IPS-NIHi11 (cell line): ENCODE results near the gene TYW5.

Source experiments
- DNase-seq: peaks from one replicate; pipeline ENCODE4 v3.0.0; 2012; ENCODE audit warnings: mixed read lengths, low spot score

Gene TYW5

DNA sequence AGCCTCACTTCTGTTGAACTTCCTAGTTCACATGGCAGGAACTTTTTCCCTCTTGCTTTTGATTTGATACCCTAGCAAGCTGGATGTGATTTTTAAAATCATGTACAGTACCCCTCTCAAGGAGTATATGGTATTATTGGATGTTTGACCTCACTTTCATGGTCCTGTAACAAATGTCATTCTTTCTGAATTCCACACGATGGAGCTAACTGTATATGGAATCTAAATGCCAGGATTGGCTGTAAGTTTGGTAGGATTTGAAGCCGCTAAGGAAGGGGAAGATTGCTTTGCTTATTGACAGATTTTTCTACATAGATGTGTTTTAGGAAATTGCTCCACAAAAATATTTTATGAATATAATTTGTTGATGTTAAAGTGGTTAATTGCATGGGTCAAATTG is 18.4 kb upstream of the TYW5 start:
- peak; percentile 33 for DNase-seq

- no peak for DNase-seq
These were observed 16.9 kb upstream of the TYW5 start for GRCh38 chr2:199972088-199972626.

DNA sequence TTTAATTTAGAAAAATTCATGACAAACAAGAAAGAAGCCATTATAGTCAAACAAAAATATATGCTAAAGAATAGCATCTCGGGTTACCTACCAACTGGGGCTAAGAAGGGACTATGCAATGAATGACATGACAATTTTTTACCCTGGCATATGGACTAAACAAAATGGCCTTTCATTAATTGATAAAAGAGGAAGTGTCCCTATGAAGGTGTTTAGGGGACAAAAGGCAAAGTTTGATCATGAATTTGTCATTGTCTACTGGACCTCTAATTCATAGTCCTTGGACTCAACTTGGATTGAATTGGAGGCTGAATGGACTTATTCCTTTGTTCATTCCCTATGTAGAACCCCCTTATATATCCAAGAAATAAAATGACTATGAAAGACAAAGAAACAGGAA is 12.8 kb upstream of the TYW5 start:
- no peak for DNase-seq

- no peak for DNase-seq
These were observed 11.7 kb upstream of the TYW5 start for GRCh38 chr2:199966976-199967375.

- DNase-seq, result no peak
These were observed 11.1 kb upstream of the TYW5 start for GRCh38 chr2:199966405-199966804.

GRCh38 chr2:199962203-199962602 is 6.9 kb upstream of the TYW5 start:
- no peak for DNase-seq

GRCh38 chr2:199958014-199958413 is 2.7 kb upstream of the TYW5 start:
- DNase-seq, result no peak

DNA sequence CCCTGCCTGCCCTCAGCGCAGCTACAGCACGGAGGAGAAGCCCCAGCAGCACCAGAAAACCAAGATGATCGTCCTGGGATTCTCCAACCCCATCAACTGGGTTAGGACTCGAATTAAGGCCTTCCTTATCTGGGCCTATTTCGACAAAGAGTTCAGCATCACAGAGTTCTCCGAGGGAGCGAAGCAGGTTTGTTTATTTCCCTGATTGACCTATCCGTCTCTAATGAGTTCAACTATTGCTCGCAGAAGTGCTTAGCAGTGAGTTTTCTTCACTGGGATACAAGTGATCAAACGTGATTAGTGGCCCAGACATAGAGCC is 730 bp upstream of the TYW5 start:
- DNase-seq, result no peak

DNA sequence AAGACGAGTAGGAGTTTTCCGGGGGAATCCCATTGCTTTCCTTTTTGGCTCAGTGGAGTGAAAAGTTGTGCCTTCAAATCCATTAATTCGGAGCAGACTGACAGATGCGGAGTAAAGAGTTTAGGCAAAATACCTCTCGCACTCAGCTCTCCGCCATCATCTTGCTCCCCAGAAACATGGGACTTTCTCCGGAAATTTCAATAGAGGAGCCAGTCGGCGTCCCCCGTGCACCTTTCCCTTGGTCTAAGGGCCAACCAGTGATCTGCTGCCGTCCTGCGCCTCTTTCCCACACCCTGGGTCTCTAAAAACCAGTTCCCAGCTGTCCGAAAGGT is 318 bp downstream of the TYW5 start:
- no peak for DNase-seq

- DNase-seq, result no peak
These were observed 4.3 kb downstream of the TYW5 start for GRCh38 chr2:199951023-199951422.

DNA sequence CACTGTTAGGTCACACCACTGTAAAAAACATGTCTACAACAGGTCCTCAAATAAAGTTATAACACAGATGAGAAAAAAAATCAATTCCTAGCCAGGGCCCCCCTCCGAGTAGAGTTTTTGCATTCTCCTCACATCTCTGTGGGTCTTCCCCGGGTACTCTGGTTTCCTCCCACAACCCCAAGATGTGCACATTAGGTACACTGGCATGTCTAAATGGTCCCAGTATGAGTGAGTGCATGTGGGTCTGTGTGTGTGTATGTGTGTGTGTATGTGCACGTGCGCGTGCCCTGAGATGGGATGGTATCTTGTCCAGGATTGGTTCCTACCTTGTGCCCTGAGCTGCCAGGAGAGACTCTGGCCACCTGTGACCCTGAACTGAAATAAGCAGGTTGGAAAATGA is 4.9 kb downstream of the TYW5 start:
- no peak for DNase-seq

GRCh38 chr2:199946836-199947235 is 8.5 kb downstream of the TYW5 start:
- no peak for DNase-seq

GRCh38 chr2:199946196-199946595 is 9.1 kb downstream of the TYW5 start:
- DNase-seq, result no peak

DNA sequence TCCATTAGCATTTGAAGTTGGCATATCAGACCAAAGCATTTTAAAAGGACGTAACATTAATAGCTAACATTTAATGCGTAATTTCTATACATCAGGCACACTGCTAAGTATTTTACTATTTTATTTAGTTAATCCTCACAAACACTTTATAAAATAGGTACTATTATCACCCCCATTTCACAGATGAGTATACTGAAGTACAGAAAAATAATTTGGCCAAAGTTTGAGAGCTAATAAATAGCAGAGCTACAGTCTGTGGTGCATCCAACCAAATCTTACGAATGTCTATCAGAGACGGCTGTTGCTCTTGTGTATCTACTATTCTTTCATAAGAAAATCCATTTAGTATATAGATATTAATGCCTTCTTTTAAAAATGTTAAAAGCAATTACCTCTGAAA is 11.9 kb downstream of the TYW5 start:
- DNase-seq, result no peak

DNA sequence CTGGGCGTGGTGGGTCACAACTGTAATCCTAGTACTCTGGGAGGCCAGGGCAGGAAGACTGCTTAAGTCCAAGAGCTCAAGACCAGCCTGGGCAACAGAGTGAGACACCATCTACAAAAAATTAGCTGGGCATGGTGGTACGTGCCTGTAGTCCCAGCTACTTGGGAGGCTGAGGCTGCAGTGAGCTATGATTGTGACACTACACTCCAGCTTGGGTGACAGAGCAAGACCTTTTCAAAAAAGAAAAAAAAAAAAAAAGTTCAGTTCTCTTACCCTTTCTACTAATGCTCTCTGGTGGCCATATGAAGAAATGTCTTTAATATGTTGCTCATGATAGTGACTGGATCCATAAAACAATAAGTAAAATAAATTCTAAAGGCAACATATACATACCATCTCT is 14.9 kb downstream of the TYW5 start:
- no peak for DNase-seq

DNA sequence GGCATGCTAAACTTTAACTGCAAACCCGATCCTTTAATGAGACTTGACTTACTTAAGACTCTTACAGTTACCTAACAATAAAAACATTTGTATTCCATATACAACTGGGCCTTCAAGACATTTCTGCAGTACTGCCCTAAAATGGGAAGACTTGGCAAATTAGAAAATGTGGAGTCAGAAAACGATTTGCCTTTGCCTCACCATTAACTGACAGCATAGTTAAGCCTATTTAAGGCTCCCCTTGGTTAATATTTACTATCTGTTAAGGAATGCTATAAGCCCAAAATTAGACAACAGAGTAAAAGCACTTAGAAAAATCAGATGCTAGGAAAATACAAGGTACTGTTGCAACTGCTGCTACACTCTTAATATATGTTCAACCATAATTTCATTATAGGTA is 18.7 kb downstream of the TYW5 start:
- DNase-seq, result no peak

DNA sequence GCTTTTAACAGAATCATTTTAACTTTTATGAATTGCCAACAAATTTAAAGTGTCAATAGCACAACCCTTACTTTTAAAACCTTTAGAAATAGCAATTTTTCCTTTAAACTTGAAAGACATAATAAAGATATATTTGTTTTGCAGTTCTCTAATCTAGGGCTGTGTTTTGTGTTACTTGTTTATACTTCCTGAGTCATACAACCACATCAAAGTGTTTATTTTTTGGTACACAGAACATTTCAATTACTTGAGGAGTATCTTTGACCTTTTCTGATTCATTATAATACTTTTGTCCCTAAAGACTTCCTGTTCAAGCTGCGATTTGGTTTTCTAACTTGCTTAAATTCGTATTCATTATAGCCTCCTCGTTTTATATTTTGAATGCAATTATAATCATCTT is 21.8 kb downstream of the TYW5 start:
- no peak for DNase-seq

DNA sequence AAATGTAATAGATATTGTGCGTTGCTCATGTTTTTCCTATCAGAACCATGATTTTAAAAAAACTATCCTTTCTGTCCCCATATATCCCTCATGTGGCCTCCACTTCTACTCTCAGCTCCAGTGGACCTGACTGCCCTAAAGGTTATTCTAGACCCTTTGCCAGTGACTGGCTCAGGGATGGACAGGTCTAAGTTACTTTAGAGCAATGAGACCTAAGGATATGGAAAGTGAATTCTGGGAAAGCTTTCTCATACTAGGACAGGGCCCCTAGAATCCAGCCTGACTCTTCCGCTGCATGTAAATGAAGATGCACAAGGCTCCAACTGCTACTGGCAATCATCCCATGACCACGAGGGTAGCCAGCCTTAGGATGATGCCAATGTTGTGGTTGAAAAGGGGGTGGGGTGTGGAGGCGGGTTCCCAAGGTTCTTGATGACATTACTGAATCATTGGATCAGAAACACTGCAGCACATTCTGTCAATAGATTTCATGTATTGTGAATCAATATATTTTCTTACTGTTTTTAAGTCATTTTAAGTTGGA is 22.9 kb downstream of the TYW5 start:
- no peak for DNase-seq

GRCh38 chr2:199929262-199929661 is 26.0 kb downstream of the TYW5 start:
- no peak for DNase-seq

GRCh38 chr2:199928626-199929025 is 26.7 kb downstream of the TYW5 start:
- DNase-seq, result no peak

- no peak for DNase-seq
These were observed 27.1 kb downstream of the TYW5 start for GRCh38 chr2:199928226-199928625.

- no peak for DNase-seq
These were observed 28.5 kb downstream of the TYW5 start for GRCh38 chr2:199926806-199927205.

- DNase-seq, result no peak
These were observed 31.4 kb downstream of the TYW5 start for GRCh38 chr2:199923924-199924323.

DNA sequence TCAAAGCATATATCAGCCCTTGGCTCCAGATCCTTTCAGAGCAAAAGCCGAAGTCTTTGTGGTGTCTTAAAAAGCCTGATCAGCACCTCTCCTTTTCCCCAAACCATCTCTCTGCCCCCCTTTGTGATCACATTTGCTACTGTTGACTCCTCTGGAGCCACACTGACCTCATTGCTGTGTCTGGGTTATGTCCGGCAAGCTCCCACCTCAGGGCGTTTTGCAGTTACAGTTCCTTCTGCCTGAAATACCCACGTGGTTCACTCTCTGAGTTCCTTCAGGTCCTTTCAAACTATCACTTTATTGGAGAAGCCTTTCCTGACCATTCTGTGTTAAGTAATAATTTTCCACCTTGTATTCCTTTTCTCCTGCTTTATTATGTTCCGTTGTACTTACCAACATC is 32.4 kb downstream of the TYW5 start:
- no peak for DNase-seq

- DNase-seq, result no peak
These were observed 38.3 kb downstream of the TYW5 start for GRCh38 chr2:199916980-199917379.
